ENCODE results near the gene DPM2. TPM values are rescaled to one million over a fixed set of nuclear protein-coding genes. Genes with fewer than 3 reads are reported as not detected.

DPM2 gene
- total RNA-seq, 1 donor from 2014 or later, result 34.0 TPM

DNA sequence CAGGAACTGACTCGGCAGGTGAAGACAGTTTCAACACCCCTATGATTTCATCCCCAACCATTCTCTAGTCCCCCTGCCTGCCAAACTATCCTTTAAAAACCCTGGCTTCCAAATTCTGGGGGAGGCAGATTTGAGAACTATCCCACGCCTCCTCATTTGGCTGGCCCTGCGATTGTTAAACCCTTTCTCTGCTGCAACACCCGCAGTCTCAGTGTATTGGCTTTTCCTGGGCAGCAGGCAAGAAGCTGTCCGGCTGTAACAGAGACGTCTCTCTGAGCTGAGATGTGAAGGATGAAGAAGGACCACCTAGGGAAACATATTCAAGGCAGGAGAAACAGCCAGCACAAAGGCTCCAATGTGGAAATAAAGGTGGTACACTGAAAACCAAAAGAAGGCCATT is 44.8 kb downstream of the DPM2 start:
- no peak for DNase-seq (ENCODE audit: low spot score, unreplicated experiment)
- H3K27ac Mint-ChIP-seq, result no peak overlapping the region
- H3K9me3 Mint-ChIP-seq (ENCODE audit: low read depth), result peaks cover 4% of the 10 kb centered on the region
- peaks cover 45% of the 10 kb centered on the region for H3K36me3 Mint-ChIP-seq (ENCODE audit: insufficient read depth)
- TF ChIP-seq, protein P1, sequence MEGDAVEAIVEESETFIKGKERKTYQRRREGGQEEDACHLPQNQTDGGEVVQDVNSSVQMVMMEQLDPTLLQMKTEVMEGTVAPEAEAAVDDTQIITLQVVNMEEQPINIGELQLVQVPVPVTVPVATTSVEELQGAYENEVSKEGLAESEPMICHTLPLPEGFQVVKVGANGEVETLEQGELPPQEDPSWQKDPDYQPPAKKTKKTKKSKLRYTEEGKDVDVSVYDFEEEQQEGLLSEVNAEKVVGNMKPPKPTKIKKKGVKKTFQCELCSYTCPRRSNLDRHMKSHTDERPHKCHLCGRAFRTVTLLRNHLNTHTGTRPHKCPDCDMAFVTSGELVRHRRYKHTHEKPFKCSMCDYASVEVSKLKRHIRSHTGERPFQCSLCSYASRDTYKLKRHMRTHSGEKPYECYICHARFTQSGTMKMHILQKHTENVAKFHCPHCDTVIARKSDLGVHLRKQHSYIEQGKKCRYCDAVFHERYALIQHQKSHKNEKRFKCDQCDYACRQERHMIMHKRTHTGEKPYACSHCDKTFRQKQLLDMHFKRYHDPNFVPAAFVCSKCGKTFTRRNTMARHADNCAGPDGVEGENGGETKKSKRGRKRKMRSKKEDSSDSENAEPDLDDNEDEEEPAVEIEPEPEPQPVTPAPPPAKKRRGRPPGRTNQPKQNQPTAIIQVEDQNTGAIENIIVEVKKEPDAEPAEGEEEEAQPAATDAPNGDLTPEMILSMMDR (IDR thresholded peaks at IDR 0.05; ENCODE audit: unreplicated experiment), result no peak
- H3K27me3 Mint-ChIP-seq, result no peaks in the 10 kb centered on the region
- peaks cover 8% of the 10 kb centered on the region for H3K4me1 Mint-ChIP-seq (ENCODE audit: low read depth)
- no peak overlapping the region for H3K4me3 Mint-ChIP-seq (ENCODE audit: low read depth)

DNA sequence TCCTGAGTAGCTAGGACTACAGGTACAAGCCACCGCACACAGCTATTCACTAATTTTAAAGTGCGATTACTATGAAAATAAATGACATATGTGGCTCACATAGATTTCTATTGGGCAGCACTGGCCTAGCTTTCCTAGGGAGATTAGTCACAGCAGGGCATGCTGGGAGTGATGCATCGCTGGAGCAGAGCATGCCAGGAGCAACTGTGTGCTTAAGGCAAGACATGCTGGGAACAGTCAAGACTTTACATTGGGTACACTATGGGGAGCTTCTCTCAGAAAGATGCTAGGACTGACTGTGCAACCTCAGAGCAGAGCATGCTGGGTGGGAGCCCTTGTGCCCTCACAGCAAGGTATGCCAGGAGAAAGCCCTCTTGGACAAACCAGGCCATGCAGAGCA is 47.6 kb downstream of the DPM2 start:
- TF ChIP-seq, protein P1 (IDR thresholded peaks at IDR 0.05; ENCODE audit: unreplicated experiment), result no peak
- Mint-ChIP-seq H3K4me1 (ENCODE audit: low read depth) (no peaks in the 10 kb centered on the region), H3K36me3 (ENCODE audit: insufficient read depth) (peaks cover 39% of the 10 kb centered on the region), H3K27ac (no peak overlapping the region), H3K9me3 (ENCODE audit: low read depth) (peaks cover 4% of the 10 kb centered on the region), H3K4me3 (ENCODE audit: low read depth) (no peak overlapping the region), H3K27me3 (no peaks in the 10 kb centered on the region)
- no peak for DNase-seq (ENCODE audit: low spot score, unreplicated experiment)

DNA sequence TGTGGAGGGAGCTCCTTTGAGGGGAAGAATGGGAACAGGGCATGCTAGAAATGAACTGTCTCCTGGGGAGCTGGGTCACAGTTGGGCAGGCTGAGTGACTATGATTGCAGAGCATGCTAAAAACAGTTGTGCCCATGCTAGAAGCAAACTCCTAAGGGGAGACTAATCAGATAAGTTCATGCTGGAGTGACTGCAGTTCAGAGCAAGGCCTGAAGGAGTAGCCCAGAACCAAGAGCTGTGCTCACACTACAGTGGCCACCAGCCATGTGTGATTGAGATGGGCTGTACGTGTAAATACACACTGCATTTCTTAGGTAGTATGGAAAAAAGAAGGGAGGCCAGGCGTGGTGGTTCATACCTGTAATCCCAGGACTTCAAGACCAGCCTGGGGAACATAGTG is 49.9 kb downstream of the DPM2 start:
- TF ChIP-seq, protein P1 (IDR thresholded peaks at IDR 0.05; ENCODE audit: unreplicated experiment), result peak; percentile 22
- peaks cover 18% of the 10 kb centered on the region for H3K36me3 Mint-ChIP-seq (ENCODE audit: insufficient read depth)
- DNase-seq (ENCODE audit: low spot score, unreplicated experiment), result no peak
- no peaks in the 10 kb centered on the region for H3K9me3 Mint-ChIP-seq (ENCODE audit: low read depth)
- no peak overlapping the region for H3K27ac Mint-ChIP-seq
- H3K4me1 Mint-ChIP-seq (ENCODE audit: low read depth), result peaks cover 1% of the 10 kb centered on the region
- H3K27me3 Mint-ChIP-seq, result no peaks in the 10 kb centered on the region
- H3K4me3 Mint-ChIP-seq (ENCODE audit: low read depth), result no peak overlapping the region

DNA sequence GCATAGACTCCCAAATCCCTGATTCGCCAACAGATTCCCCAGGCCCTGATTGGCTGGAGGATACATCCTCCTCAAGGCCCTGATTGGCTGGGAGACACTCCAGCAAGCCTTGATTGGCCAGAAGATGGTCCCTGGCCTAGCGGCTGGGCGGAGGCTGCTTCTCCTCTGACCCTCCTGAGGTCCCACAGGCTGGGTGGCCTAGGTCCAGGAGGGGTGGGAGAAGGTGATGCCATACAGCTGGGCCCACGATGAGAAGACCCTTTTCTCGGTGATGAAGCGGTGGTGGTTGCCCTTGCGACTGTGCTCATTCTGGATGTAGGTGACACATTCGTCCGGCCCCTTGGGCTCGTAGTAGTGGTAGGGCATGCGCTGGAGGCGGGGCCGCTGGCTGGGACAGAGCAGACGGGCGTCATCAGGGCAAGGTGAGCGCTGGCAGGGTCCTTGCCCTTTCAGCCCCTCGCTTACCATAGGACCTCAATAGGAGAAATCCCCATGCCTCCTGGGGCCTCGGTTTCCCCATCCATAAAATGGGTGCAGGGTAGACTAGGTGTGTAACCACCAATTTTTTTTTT is 51.2 kb downstream of the DPM2 start:
- H3K27ac Mint-ChIP-seq, result no peak overlapping the region

DNA sequence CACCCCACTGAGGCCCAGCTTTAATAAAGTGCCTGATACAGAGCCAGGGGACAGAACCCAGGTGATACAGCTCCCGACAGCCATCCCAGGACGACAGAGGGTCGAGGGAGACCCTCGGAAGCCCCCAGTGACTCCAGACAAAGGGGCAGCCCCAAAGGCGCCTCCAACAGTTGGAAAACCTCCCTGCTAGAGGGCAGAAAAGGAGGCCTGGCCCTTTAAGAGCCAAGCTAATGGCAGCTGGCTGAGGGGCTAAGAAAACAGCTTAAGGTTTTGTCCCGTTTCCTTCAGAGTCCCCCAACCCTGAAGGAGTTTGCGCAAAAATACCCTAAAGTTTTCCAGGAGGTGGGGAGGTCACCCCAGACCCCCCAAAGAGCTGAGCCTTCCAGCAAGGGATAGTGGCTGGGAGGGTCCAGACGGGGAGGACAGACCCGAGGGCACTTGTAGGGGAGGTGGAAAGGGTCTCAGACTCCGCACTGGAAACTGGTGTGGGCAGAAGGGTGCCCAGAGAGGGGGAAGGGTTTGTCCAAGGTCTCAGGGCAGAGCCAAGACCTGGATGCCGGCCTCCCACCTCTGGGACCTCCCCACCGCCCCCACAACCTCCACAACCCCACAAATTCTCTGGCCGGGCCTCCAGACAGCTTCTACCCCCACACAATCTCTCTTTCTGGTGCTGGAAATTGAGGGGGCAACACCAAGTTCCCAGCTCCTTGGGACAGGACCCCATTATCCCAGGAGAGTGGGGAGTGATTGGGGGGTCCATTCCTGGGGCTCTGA is 52.0 kb downstream of the DPM2 start:
- TF ChIP-seq, protein P1 (IDR thresholded peaks at IDR 0.05; ENCODE audit: unreplicated experiment), result no peak
- H3K27ac Mint-ChIP-seq, result no peak overlapping the region
- H3K4me3 Mint-ChIP-seq (ENCODE audit: low read depth), result no peak overlapping the region
- H3K36me3 Mint-ChIP-seq (ENCODE audit: insufficient read depth), result peaks cover 6% of the 10 kb centered on the region
- H3K27me3 Mint-ChIP-seq, result no peaks in the 10 kb centered on the region
- DNase-seq (ENCODE audit: low spot score, unreplicated experiment), result no peak
- no peaks in the 10 kb centered on the region for H3K9me3 Mint-ChIP-seq (ENCODE audit: low read depth)
- peaks cover 1% of the 10 kb centered on the region for H3K4me1 Mint-ChIP-seq (ENCODE audit: low read depth)

More for the DNA sequence above, 51.2 kb downstream of the DPM2 start:
- peaks cover 1% of the 10 kb centered on the region for H3K4me1 Mint-ChIP-seq (ENCODE audit: low read depth)
- TF ChIP-seq, protein P1 (IDR thresholded peaks at IDR 0.05; ENCODE audit: unreplicated experiment), result no peak
- no peaks in the 10 kb centered on the region for H3K27me3 Mint-ChIP-seq
- H3K36me3 Mint-ChIP-seq (ENCODE audit: insufficient read depth), result peaks cover 10% of the 10 kb centered on the region
- H3K9me3 Mint-ChIP-seq (ENCODE audit: low read depth), result no peaks in the 10 kb centered on the region
- no peak for DNase-seq (ENCODE audit: low spot score, unreplicated experiment)
- no peak overlapping the region for H3K4me3 Mint-ChIP-seq (ENCODE audit: low read depth)

Other genes starting within 250 kb of the DPM2 start
- 1.2 and 1.3 TPM in 2 replicates for gene CFAP157, start 230.9 kb downstream of the DPM2 start, total RNA-seq
- 11.3 and 11.9 TPM in 2 replicates for gene PTRH1, start 222.2 kb downstream of the DPM2 start, total RNA-seq
- gene TTC16, start 221.8 kb downstream of the DPM2 start, total RNA-seq, result 0.07 TPM in 1 of 2 replicates, not detected in the other
- 21.8 and 24.2 TPM in 2 replicates for gene TOR2A, start 202.6 kb downstream of the DPM2 start, total RNA-seq
- 2.0 and 2.6 TPM in 2 replicates for gene SH2D3C, start 159.2 kb downstream of the DPM2 start, total RNA-seq
- 90.9 and 100 TPM in 2 replicates for gene CDK9, start 151.8 kb downstream of the DPM2 start, total RNA-seq
- 75.0 and 78.4 TPM in 2 replicates for gene FPGS, start 135.0 kb downstream of the DPM2 start, total RNA-seq
- gene ENG, start 83.2 kb downstream of the DPM2 start, total RNA-seq, result 0.64 and 0.91 TPM in 2 replicates
- 46.2 and 46.5 TPM in 2 replicates for gene AK1, start 60.2 kb downstream of the DPM2 start, total RNA-seq
- 31.1 and 36.7 TPM in 2 replicates for gene ST6GALNAC6, start 38.3 kb downstream of the DPM2 start, total RNA-seq
- 7.0 and 7.7 TPM in 2 replicates for gene ST6GALNAC4, start 20.8 kb downstream of the DPM2 start, total RNA-seq
- gene PIP5KL1, start 7.1 kb downstream of the DPM2 start, total RNA-seq, result 3.4 and 3.6 TPM in 2 replicates
- 48.2 and 54.1 TPM in 2 replicates for gene EEIG1, start 43.1 kb upstream of the DPM2 start, total RNA-seq
- 9.6 and 10.8 TPM in 2 replicates for gene NAIF1, start 129.5 kb upstream of the DPM2 start, total RNA-seq
- gene SLC25A25, start 130.4 kb upstream of the DPM2 start, total RNA-seq, result 9.7 and 10.0 TPM in 2 replicates
- gene PTGES2, start 189.9 kb upstream of the DPM2 start, total RNA-seq, result 60.4 and 61.5 TPM in 2 replicates
- gene LCN2, start 211.6 kb upstream of the DPM2 start, total RNA-seq, result not detected in 2 replicates
- gene BBLN, start 222.4 kb upstream of the DPM2 start, total RNA-seq, result 57.3 and 62.5 TPM in 2 replicates

Measured in progenitor cell of endocrine pancreas (in vitro differentiated cells).